GM23338 (cell line): ENCODE data around the gene MAPKAPK2. TPM values are rescaled to one million over a fixed set of nuclear protein-coding genes. Genes with fewer than 3 reads are reported as not detected.
A peak's percentile ranks its signal among the peaks of the same experiment; 100 is the strongest.

Experiments used
- ATAC-seq: fragments of 200-7000 bp; cut with Tn5 transposase; 3 replicates; pipeline ENCODE4 v1.9.1; 2020
- DNase-seq: peaks from one replicate; pipeline ENCODE4 v3.0.0-alpha.2; 2015; ENCODE audit warnings: low spot score
- H2AFZ ChIP-seq: fragments of 200-600 bp; sonication (generic); 2 replicates; pipeline ENCODE4 v1.8.0; 2016; ENCODE audit warnings: antibody characterized with exemption, mild to moderate bottlenecking, moderate library complexity
- H3F3A ChIP-seq: fragments of 200-600 bp; sonication (generic); replicated peaks from 2 replicates; pipeline ENCODE4 v1.8.0; 2017; ENCODE audit warnings: antibody characterized with exemption, mixed run types, low read depth
- H3K27ac ChIP-seq: fragments of 200-600 bp; sonication (generic); 2 replicates; pipeline ENCODE4 v1.6.1; 2016; ENCODE audit warnings: low read depth
- H3K27me3 ChIP-seq: fragments of 200-600 bp; sonication (generic); 2 replicates; pipeline ENCODE4 v1.8.0; 2016; ENCODE audit warnings: mild to moderate bottlenecking, mixed run types, moderate library complexity; ENCODE audit not compliant: insufficient read depth
- H3K36me3 ChIP-seq: fragments of 200-600 bp; sonication (generic); 2 replicates; pipeline ENCODE4 v1.8.0; 2016; ENCODE audit warnings: mild to moderate bottlenecking; ENCODE audit not compliant: insufficient read depth
- H3K4me1 ChIP-seq: fragments of 200-600 bp; sonication (generic); 2 replicates; pipeline ENCODE4 v1.8.0; 2016; ENCODE audit warnings: mild to moderate bottlenecking, moderate library complexity; ENCODE audit not compliant: insufficient read depth
- H3K4me2 ChIP-seq: fragments of 200-600 bp; sonication (generic); 2 replicates; pipeline ENCODE4 v1.7.1; 2017; ENCODE audit warnings: mixed run types
- H3K4me3 ChIP-seq: fragments of 200-600 bp; sonication (generic); 2 replicates; pipeline ENCODE4 v1.6.1; 2016; ENCODE audit warnings: mixed run types
- H3K79me2 ChIP-seq: fragments of 200-600 bp; sonication (generic); replicated peaks from 2 replicates; pipeline ENCODE4 v1.8.0; 2017; ENCODE audit warnings: mild to moderate bottlenecking; ENCODE audit not compliant: insufficient read depth
- H3K9me2 ChIP-seq: fragments of 200-600 bp; sonication (generic); 2 replicates; pipeline ENCODE4 v1.8.0; 2017; ENCODE audit not compliant: insufficient read depth
- H4K20me1 ChIP-seq: fragments of 200-600 bp; sonication (generic); replicated peaks from 2 replicates; pipeline ENCODE4 v1.8.0; 2017; ENCODE audit warnings: mild to moderate bottlenecking; ENCODE audit not compliant: insufficient read depth
- H3K27ac Mint-ChIP-seq: 2 replicates; pipeline ENCODE4 v1.8.0; 2020; ENCODE audit warnings: inconsistent platforms, mild to moderate bottlenecking, moderate library complexity, mixed read lengths
- H3K27me3 Mint-ChIP-seq: 3 replicates; pipeline ENCODE4 v1.8.0; 2022; ENCODE audit warnings: low read depth, mild to moderate bottlenecking, moderate library complexity, mixed read lengths, inconsistent platforms; ENCODE audit not compliant: insufficient read depth, poor library complexity
- H3K36me3 Mint-ChIP-seq: 3 replicates; pipeline ENCODE4 v1.8.0; 2021; ENCODE audit warnings: low read depth, mild to moderate bottlenecking, inconsistent platforms, moderate library complexity, mixed read lengths
- H3K4me1 Mint-ChIP-seq: 3 replicates; pipeline ENCODE4 v1.8.0; 2020; ENCODE audit warnings: mild to moderate bottlenecking, inconsistent platforms, mixed read lengths
- H3K4me3 Mint-ChIP-seq: 3 replicates; pipeline ENCODE4 v1.8.0; 2021; ENCODE audit warnings: moderate library complexity, mild to moderate bottlenecking, inconsistent platforms, mixed read lengths
- H3K9me3 Mint-ChIP-seq: 3 replicates; pipeline ENCODE4 v1.8.0; 2020; ENCODE audit warnings: moderate library complexity, mild to moderate bottlenecking, inconsistent platforms, mixed read lengths
- EZH2 ChIP-seq: fragments of 200-600 bp; sonication (generic); IDR thresholded peaks from one replicate; pipeline ENCODE4 v1.8.0; 2017; ENCODE audit warnings: antibody characterized with exemption, mild to moderate bottlenecking, low read depth; ENCODE audit not compliant: unreplicated experiment
- ZNF114 ChIP-seq: fragments of 250-450 bp; sonication (Bioruptor Pico); IDR thresholded peaks from 2 replicates; pipeline ENCODE4 v1.5.0; 2020; ENCODE audit warnings: mild to moderate bottlenecking, moderate library complexity
- ZNF331 ChIP-seq: fragments of 250-450 bp; sonication (Bioruptor Pico); IDR thresholded peaks from 2 replicates; pipeline ENCODE4 v1.5.0; 2020; ENCODE audit warnings: low read depth, mild to moderate bottlenecking, moderate library complexity
- polyA plus RNA-seq: library from polyadenylated mRNA; unstranded; fragments of >200 nt; fragmentation: Nextera tagmentation; extraction: Ambion mirVana; gene quantifications from 2 replicates; pipeline ENCODE4 v1.2.1, GENCODE V29; 2016
- total RNA-seq: library from RNA; depleted of rRNA; stranded (reverse); fragments of >200 nt; shearing (Covaris generic); gene quantifications from 2 replicates; pipeline ENCODE4 v1.2.3, GENCODE V29; 2014
- TF ChIP-seq, protein P1 (sequence below): fragments of 250-450 bp; sonication (Bioruptor Pico); IDR thresholded peaks from 2 replicates; pipeline ENCODE4 v1.5.0; 2020; ENCODE audit warnings: mild to moderate bottlenecking, moderate library complexity
- TF ChIP-seq, protein P2 (sequence below), 2 experiments: fragments of 200-600 bp in 1 of 2; sonication (generic) in 1 of 2; conservative IDR thresholded peaks; 2 replicates each; pipeline versions ENCODE4 v1.5.1 to v1.6.1; 2016 to 2017; ENCODE audit warnings: antibody characterized with exemption in 2 of 2, low read depth in 2 of 2, mild to moderate bottlenecking in 2 of 2, moderate library complexity in 1 of 2

Gene MAPKAPK2
- total and polyA plus RNA-seq, 2 experiments from 2014 or later = 10.1 to 30.4 TPM

- TF ChIP-seq, protein P1, sequence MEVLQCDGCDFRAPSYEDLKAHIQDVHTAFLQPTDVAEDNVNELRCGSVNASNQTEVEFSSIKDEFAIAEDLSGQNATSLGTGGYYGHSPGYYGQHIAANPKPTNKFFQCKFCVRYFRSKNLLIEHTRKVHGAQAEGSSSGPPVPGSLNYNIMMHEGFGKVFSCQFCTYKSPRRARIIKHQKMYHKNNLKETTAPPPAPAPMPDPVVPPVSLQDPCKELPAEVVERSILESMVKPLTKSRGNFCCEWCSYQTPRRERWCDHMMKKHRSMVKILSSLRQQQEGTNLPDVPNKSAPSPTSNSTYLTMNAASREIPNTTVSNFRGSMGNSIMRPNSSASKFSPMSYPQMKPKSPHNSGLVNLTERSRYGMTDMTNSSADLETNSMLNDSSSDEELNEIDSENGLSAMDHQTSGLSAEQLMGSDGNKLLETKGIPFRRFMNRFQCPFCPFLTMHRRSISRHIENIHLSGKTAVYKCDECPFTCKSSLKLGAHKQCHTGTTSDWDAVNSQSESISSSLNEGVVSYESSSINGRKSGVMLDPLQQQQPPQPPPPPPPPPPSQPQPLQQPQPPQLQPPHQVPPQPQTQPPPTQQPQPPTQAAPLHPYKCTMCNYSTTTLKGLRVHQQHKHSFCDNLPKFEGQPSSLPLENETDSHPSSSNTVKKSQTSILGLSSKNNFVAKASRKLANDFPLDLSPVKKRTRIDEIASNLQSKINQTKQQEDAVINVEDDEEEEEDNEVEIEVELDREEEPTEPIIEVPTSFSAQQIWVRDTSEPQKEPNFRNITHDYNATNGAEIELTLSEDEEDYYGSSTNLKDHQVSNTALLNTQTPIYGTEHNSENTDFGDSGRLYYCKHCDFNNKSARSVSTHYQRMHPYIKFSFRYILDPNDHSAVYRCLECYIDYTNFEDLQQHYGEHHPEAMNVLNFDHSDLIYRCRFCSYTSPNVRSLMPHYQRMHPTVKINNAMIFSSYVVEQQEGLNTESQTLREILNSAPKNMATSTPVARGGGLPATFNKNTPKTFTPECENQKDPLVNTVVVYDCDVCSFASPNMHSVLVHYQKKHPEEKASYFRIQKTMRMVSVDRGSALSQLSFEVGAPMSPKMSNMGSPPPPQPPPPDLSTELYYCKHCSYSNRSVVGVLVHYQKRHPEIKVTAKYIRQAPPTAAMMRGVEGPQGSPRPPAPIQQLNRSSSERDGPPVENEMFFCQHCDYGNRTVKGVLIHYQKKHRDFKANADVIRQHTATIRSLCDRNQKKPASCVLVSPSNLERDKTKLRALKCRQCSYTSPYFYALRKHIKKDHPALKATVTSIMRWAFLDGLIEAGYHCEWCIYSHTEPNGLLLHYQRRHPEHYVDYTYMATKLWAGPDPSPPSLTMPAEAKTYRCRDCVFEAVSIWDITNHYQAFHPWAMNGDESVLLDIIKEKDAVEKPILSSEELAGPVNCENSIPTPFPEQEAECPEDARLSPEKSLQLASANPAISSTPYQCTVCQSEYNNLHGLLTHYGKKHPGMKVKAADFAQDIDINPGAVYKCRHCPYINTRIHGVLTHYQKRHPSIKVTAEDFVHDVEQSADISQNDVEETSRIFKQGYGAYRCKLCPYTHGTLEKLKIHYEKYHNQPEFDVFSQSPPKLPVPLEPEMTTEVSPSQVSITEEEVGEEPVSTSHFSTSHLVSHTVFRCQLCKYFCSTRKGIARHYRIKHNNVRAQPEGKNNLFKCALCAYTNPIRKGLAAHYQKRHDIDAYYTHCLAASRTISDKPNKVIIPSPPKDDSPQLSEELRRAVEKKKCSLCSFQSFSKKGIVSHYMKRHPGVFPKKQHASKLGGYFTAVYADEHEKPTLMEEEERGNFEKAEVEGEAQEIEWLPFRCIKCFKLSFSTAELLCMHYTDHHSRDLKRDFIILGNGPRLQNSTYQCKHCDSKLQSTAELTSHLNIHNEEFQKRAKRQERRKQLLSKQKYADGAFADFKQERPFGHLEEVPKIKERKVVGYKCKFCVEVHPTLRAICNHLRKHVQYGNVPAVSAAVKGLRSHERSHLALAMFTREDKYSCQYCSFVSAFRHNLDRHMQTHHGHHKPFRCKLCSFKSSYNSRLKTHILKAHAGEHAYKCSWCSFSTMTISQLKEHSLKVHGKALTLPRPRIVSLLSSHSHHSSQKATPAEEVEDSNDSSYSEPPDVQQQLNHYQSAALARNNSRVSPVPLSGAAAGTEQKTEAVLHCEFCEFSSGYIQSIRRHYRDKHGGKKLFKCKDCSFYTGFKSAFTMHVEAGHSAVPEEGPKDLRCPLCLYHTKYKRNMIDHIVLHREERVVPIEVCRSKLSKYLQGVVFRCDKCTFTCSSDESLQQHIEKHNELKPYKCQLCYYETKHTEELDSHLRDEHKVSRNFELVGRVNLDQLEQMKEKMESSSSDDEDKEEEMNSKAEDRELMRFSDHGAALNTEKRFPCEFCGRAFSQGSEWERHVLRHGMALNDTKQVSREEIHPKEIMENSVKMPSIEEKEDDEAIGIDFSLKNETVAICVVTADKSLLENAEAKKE (CRISPR knock-in tag) = no peak
- TF ChIP-seq, protein P2, sequence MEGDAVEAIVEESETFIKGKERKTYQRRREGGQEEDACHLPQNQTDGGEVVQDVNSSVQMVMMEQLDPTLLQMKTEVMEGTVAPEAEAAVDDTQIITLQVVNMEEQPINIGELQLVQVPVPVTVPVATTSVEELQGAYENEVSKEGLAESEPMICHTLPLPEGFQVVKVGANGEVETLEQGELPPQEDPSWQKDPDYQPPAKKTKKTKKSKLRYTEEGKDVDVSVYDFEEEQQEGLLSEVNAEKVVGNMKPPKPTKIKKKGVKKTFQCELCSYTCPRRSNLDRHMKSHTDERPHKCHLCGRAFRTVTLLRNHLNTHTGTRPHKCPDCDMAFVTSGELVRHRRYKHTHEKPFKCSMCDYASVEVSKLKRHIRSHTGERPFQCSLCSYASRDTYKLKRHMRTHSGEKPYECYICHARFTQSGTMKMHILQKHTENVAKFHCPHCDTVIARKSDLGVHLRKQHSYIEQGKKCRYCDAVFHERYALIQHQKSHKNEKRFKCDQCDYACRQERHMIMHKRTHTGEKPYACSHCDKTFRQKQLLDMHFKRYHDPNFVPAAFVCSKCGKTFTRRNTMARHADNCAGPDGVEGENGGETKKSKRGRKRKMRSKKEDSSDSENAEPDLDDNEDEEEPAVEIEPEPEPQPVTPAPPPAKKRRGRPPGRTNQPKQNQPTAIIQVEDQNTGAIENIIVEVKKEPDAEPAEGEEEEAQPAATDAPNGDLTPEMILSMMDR (conservative IDR thresholded peaks at IDR 0.05; ENCODE audit: low read depth in 2 of 2) = peak; percentile 91 to 92
- no peak for TF ChIP-seq EZH2
- no peak for TF ChIP-seq ZNF331 (CRISPR knock-in tag)
Observed at GRCh38 chr1:206663832-206664652, 20.7 kb upstream of the MAPKAPK2 start (continued).

GRCh38 chr1:206664740-206665139, 20.0 kb upstream of the MAPKAPK2 start:
- Histone ChIP-seq H2AFZ (0 out of 2 replicates have a peak overlapping the region, but pooled peaks have one; percentile 1), H3F3A (no peaks in the 10 kb centered on the region), H3K4me2 (no peak overlapping the region), H4K20me1 (no peaks in the 10 kb centered on the region), H3K4me1 (no peaks in the 10 kb centered on the region; the same call in 1 of the 2 replicates), H3K36me3 (no peaks in the 10 kb centered on the region), H3K9me2 (no peaks in the 10 kb centered on the region), H3K79me2 (no peaks in the 10 kb centered on the region), H3K27ac (no peak overlapping the region), H3K27me3 (peaks cover 21% of the 10 kb centered on the region), H3K4me3 (no peak overlapping the region)
- H3K4me1 Mint-ChIP-seq = peaks cover 5% of the 10 kb centered on the region; the same call in 2 of the 3 replicates
- DNase-seq = no peak
- peaks cover 17% of the 10 kb centered on the region for H3K27me3 Mint-ChIP-seq
- no peak overlapping the region for H3K4me3 Mint-ChIP-seq
- ATAC-seq = no peak
- no peaks in the 10 kb centered on the region for H3K9me3 Mint-ChIP-seq
- no peaks in the 10 kb centered on the region for H3K36me3 Mint-ChIP-seq
- H3K27ac Mint-ChIP-seq = no peak overlapping the region
- TF ChIP-seq, protein P2 (conservative IDR thresholded peaks at IDR 0.05; ENCODE audit: low read depth in 2 of 2) = no peak
- no peak for TF ChIP-seq ZNF114 (CRISPR knock-in tag)
- no peak for TF ChIP-seq ZNF331 (CRISPR knock-in tag)
